Kidney capillary endothelial cell (primary cell): ENCODE data around the gene ROS1.
"Not testable (repeated sequence)": the region's sequence is repeated elsewhere in the genome, so short reads cannot be mapped to it uniquely, and the experiment has no call there.

Source experiments
- DNase-seq: peaks from one replicate; pipeline ENCODE4 v3.0.0-alpha.2; 2018; ENCODE audit warnings: low spot score

ROS1 gene

DNA sequence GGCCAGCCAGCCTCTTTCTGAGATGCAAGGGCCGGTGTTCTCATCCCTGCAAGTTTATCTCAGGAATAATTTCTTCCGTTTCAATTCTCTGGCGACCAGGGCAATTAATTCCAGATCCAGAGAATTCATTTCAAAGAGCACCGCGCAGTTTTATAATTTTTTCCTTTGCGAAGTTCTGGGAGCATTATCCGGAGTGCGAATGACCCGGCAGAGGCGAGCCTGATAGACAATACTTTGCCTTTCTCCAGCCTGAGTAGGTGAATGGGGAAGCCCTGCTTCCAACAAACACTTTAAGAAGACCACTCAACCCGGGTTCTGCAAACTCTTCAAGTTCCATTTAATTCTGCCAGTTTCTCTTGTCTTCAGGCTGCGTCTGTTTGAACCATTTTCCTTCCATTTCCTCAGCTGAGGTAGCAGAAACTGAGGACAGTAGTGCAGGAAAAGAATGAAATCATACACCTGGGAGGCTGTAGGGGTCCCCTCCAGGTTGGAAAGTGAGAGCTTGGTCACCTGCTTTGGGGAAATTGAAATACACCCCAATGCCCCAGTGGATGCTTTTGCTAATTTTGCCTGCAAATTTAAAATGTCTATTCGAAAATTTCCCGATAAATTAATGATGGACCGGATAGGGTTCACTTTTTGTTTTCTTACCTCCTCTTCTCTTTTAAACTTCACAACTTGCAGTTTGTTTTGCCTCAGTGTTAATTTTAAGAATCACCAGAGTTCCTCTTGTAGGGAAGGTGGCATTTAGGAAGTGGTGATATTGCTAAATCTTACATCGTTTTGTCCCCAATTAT is 159.3 kb downstream of the ROS1 start:
- DNase-seq, result no peak

DNA sequence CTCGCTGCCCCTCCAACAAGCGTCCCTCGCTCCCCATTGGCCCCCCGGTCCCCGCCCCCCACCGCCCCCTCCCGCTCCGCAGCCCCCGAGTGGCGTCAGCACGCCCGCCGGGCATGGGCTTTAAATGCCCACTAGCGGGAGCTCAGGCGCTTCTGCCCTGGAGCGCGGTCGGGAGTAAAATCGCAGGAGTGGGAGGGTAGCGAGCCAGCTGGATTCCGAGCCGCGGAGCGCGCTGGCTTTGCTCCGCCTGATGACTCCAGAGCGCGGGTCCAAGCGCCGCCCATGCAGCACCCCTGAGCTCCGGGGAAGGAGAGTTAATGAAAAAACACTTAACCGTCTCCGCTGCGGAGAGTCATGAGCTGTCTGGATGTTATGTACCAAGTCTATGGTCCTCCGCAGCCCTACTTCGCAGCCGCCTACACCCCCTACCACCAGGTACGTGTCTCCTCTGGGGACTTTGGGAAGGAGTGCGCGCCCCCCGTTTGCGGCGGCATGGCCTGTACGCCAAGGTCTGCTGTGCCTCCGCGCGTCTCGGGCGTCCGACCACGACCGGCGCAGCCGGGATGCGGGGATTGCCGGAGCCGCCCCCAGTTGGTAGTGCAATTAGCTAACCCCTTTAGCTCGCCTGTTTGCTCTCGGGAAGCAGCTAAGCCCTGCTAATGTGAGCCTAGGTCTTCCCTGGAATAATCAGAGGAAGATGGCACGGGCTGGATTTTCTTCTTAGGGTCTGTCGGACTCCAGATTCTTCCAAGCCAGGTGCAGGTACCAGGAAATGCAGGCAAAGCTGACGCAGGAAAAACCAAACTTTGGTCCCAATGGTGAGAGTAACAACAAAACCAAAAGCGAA is 160.1 kb downstream of the ROS1 start, which contains the start of gene VGLL2:
Gene VGLL2 (plus strand): TSS at position 149 of the 847 bp plus-strand sequence. CDS start 206 bp downstream, at position 355.
- no peak for DNase-seq

DNA sequence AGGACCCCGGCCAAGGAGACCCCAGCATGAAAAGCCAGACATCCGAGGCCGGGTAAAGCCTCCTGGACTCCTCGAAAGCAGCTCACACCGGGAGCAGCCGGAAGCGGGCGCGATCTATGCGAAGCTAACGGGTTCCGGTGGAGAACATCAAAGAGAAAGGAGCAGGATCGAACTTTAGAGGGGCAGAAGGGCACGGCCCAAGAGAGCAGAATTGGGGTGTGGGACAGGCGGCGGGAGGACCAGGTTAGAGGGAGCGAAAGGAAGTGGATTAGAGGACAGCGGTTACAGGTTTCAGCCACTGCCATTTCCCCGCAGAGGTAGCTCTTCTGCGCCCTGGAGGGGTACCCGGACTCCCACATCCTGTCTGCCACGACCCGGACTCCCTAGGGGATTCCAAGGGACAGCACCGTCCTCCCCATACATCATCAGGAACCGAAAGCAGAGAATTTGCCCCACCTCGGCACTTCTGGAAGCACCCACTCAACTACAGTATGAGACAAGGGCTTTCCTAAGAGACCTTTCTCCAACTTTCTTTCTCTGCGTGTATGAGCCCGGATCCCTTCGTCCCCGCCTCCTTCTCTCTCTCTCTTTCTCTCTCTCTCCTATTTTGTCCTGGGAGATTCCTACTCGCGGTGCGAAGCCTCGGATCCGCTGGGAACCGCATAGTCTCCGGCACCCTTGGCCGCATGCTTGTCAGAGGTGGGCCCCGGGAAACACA is 160.9 kb downstream of the ROS1 start:
- no peak for DNase-seq

DNA sequence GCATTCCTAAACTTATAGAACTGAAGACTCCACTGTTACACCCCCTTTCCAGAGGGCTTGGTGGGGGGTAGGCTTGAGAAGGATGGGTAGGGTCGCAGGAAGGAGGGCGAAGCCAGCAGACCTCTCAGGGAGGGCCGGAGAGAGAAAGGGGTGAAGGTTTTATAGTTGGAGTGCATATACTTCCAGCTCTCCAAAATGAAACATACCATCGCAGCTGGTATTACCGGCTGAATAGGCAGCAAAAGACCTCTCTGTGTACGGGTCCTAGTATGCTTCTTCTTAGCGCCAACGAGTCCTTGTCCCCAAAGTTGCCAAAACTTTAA is 161.4 kb downstream of the ROS1 start:
- no peak for DNase-seq

DNA sequence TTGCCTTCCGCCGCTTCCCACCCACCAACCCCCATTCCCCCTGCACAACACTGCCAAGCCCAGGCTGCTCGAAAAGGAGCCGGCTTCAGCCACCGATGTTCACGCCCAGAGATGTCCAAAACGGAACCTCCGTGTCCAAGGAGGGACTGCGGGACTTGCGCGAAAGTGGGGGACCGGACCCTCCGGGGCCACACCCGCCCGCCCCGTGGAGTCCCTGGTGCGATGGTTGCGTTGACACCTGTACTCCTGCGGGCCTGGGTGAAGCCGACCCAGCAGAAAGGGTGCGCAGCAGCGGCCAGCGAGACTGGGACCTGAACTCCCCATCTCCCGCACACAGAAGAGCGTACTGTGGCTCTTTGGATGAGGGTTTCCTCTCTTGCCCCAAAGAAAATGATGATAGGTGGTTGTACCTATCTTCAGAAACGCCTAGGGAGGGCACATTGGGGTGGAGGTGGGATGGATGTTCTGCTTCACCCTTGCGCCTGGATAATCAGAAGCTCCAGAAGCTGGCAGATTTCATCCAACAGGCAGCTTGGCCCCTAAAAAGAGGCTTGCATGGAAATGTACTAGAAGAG is 162.3 kb downstream of the ROS1 start:
- DNase-seq, result no peak

DNA sequence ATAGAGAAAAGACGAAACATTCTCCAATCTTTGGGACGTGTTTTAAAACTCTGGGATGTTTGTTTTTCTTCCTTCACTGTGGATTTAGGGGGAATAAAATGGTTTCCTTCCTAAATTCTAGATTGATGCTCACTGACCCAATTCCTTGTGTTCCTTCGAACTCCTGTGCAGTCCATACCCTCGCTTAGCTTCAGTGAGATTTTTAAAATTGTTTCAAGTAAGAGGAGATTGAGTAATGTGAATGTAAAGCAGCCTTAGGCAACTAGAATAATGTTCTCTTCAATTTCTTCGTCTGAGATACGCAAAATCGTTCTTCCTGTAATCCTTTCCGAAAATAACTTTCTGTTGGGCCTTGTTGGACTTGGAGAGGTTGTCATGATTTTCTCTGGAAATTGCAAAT is 162.9 kb downstream of the ROS1 start:
- no peak for DNase-seq

DNA sequence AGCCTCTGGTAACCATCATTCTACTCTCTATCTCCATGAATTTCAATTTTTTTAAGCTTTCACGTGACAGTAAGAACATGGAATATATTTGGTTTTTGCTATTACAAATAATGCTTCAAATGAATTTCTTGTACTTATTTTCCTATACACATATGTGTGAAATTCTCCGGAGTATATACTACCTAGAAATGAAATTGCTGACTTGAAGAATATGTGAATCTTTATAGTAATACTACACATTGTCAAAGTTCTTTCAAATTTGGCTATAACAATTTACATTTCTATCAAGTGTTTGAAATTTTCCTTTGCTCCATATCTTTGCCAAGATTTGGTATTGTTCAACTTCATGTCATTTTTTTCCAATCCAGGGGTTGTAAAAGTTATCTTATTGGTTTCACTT is 172.0 kb downstream of the ROS1 start:
- DNase-seq, result no peak

DNA sequence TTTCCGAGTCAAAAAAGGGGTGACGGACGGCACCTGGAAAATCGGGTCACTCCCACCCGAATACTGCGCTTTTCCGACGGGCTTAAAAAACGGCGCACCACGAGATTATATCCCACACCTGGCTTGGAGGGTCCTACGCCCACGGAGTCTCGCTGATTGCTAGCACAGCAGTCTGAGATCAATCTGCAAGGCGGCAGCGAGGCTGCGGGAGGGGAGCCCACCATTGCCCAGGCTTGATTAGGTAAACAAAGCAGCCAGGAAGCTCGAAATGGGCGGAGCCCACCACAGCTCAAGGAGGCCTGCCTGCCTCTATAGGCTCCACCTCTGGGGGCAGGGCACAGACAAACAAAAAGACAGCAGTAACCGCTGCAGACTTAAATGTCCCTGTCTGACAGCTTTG is 180.8 kb downstream of the ROS1 start:
- not testable (repeated sequence) for DNase-seq

DNA sequence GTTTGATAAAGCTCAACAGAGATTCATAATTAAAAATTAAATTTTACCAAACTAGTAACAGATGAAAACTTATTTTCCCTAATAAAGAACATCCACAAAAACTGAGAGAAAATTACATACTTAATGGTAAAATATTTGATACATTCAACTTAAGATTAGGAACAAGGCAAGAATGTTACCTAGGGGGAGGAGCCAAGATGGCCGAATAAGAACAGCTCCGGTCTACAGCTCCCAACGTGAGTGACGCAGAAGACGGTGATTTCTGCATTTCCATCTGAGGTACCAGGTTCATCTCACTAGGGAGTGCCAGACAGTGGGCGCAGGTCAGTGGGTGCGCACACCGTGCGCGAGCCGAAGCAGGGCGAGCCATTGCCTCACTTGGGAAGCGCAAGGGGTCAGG is 181.2 kb downstream of the ROS1 start:
- DNase-seq, result not testable (repeated sequence)
